Right renal pelvis (tissue), 4 donors: Measurements from ENCODE around the gene SCAMP2. TPM values are rescaled to one million over a fixed set of nuclear protein-coding genes. Genes with fewer than 3 reads are reported as not detected.

Experiments
- DNase-seq, 4 donors: peaks; one replicate each; pipeline ENCODE4 v3.0.0-alpha.2; 2013; ENCODE audit warnings: low read depth in 4 of 4, low spot score in 3 of 4, missing footprints in 1 of 4
- polyA plus RNA-seq, 4 donors: library from polyadenylated mRNA; unstranded; fragments of 120-200 nt; gene quantifications; one replicate each; pipeline ENCODE4 v1.2.1, GENCODE V29; 2013; ENCODE audit not compliant: insufficient read length in 4 of 4

Gene SCAMP2
- polyA plus RNA-seq, 4 donors, result 76.5 to 84.0 (median 80.3) TPM

- DNase-seq, result no peak
Observed at GRCh38 chr15:74840851-74841775, 32.1 kb downstream of the SCAMP2 start.

DNA sequence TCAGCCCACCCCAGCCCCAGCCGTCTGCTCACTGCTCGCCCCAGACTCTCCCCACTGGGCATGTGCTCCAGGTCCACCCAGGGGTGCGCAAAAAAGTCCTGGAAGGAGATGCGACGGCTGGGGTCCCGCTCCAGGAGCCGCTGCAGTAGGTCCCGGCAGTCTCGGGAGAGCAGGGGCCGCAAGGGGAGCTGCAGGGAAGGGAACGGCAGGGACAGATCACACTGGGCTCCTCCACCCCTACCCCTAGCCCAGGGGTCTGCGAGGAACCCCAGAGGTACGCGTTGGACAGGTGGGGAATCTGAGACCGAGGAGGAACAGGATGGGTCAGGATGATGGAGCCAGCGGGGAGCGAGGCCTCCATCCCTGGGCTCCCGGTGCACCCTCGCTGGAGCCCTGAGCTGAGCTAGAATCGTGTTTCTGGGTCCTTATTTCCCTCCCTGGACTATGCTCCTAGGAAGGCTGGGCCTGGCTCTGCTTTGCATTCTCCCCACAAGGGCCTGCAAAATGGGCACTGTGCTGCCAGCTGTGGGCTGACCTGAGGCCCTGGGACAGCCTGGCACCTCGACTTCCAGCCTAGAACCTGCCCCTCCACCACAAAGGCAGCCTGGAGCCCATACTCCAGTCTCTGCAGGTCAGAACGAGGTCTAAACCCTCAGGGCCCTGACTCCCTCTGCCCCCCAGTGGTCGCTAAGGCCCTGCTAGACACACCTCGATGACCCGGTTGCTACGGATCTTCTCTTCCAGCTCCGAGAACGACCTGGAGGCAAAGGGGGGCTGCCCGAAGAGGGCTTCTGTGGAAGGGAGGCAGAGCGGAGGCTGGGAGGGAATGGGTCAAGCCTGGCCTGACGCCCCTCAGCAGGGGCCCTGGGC, 33.4 kb downstream of the SCAMP2 start:
- no peak for DNase-seq

GRCh38 chr15:74838746-74839525, 34.2 kb downstream of the SCAMP2 start:
- no peak for DNase-seq

- DNase-seq, result no peak
Observed at GRCh38 chr15:74838137-74838516, 35.0 kb downstream of the SCAMP2 start.

GRCh38 chr15:74837482-74838136, 35.6 kb downstream of the SCAMP2 start:
- DNase-seq, result no peak

- no peak for DNase-seq
Observed at GRCh38 chr15:74836846-74837245, 36.3 kb downstream of the SCAMP2 start.

DNA sequence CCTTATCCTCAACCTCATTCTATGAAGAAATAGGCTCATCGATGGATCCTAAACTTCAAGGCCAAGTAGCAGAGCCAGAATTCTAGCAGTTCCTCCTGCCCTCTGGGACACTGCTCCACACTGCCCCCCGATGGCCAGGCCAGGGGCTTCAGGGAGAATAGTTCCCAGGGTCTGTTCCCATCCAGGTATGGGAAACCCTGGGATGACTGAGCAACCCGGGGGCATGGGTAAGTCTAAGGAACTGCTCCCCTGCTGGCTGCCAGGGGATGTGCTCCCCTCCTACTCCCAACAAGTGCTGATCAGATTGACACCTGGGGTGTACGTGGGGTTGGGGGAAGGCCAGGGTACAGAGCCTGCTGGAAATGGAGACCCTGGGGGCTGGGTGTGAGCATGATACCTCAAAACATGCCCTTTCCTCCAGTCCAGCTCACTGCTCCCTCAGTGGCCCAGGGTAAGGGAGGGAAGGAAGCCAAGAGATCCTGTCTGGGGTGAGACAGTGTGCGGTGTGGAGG, 37.8 kb downstream of the SCAMP2 start:
- DNase-seq, result no peak

DNA sequence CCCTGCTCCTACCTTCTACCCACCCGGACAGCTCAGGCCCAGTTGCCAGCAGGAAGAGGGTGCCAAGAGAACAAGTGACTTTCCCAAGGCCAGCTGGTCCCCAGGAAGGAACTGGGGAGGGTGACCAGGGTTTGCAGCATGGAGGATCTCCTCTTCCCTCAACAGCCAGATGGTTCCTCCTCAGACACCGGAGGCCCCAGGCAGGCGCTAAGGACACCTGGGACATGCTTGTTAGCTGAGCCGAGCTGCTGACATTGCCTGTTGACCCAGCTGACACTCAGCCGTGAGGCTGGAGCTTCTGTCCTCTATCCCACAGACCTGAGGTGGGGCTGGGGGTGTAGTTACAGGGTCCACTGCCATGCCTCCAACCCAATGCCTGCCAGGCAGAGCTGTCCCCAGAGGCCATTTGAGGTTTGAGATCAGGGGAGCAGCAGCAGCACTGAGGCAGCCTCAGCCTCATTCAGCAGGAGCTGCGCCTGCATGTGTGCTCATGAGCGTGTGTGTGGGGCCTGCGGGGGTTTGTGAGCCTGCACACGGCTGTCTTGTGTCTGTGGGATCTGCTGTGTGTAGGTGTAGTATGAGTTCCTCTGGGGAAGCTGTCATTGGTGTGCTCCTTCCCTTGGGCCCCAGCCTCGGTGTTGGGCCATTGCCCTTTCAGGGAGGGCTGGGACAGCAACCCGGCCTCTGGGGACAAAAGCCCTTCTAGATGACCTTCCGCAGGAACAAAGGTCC, 39.6 kb downstream of the SCAMP2 start:
- DNase-seq, result no peak

DNA sequence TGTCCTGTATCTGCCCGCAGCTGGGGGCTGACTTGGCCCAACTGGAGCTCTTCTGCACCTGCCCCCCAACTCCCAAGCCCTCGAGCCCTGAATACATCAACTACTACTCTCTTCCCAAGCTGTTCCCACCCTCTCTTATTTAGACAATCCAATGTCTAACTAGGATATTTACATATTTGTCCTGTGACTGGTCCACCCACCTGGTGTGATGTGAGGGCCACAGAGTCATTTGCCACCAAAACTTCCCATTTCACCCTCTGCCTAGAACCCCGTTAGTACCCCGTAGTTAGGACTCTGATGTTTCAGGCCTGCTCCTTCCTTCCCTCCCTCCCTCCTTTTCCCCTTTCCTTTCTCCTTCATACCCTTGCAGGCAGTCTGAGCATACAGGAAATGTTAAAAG, 40.3 kb downstream of the SCAMP2 start:
- no peak for DNase-seq

GRCh38 chr15:74831813-74832495, 41.2 kb downstream of the SCAMP2 start:
- no peak for DNase-seq

DNA sequence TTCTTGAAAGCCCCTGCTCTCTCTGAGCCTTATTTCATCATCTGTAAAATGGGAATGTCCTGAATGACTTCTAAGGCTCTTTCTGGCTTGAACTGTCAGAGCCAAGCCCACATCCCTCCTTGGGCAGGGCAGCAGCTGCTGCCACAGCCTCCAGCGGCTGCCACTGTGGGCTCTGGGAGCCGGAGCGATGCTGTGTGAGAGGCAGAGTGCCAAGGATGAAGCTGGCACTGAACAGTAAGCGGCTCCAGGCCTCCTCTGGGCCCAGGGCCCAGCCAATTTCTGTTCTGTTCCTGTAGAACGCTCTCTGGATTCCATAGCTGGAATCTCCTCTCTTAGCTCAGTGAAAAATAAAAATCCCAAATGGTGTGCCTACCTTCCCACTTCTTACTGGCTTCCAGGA, 42.3 kb downstream of the SCAMP2 start:
- no peak for DNase-seq

GRCh38 chr15:74829991-74830390, 43.2 kb downstream of the SCAMP2 start:
- no peak for DNase-seq

- DNase-seq, result no peak
Observed at GRCh38 chr15:74829486-74829885, 43.7 kb downstream of the SCAMP2 start.

GRCh38 chr15:74828835-74829234, 44.3 kb downstream of the SCAMP2 start:
- no peak for DNase-seq

DNA sequence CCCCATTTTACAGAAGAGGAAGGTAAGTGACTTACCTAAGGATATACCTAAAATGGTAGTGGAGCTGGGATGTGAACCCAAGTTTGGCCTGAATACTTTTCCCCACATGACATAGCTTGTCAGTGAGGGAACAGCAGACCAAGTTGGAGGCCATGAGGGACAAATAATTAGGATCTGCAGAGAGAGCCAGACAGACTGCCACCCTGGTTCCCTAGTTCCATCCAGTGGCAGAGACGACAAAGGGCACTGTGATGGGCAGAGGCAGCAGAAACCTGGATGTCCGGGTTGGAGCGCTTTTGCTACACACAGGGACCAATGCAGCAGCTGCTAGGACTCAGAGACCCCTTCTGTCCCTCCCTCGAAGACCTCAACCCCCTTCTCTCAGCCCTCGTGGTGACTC, 45.6 kb downstream of the SCAMP2 start:
- DNase-seq, result no peak

- DNase-seq, result no peak
Observed at GRCh38 chr15:74826921-74827320, 46.2 kb downstream of the SCAMP2 start.

GRCh38 chr15:74826364-74826819, 46.8 kb downstream of the SCAMP2 start, which contains the start of gene CPLX3:
Gene CPLX3, plus strand, starts transcription at chr15:74826627. Its CDS starts 77 bp downstream, at chr15:74826704.
- peak in 1 of 4 donors; percentile 31 for DNase-seq

GRCh38 chr15:74825866-74826265, 47.3 kb downstream of the SCAMP2 start:
- no peak for DNase-seq

DNA sequence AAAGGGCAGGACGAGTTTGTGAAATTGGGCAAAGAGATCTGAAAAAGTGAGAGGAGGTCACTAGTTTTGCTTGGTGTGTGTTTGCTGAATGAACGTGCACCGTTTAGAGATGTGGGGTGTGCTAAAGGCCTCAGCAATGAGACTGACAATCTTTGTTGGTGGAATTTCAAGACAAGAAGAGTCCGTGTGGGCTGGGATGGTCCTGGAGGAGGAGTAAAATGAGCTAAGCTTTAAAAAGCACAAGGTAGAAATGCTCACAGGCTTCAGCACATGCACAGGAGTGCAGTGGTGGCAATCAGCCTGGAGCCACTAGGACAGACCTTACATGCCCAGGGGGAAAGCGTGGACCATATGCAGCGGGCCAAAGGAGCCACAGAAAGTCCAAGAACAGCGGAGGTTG, 48.2 kb downstream of the SCAMP2 start:
- DNase-seq, result no peak
